Measurements from ENCODE around the gene NFATC1.

NFATC1 gene

DNA sequence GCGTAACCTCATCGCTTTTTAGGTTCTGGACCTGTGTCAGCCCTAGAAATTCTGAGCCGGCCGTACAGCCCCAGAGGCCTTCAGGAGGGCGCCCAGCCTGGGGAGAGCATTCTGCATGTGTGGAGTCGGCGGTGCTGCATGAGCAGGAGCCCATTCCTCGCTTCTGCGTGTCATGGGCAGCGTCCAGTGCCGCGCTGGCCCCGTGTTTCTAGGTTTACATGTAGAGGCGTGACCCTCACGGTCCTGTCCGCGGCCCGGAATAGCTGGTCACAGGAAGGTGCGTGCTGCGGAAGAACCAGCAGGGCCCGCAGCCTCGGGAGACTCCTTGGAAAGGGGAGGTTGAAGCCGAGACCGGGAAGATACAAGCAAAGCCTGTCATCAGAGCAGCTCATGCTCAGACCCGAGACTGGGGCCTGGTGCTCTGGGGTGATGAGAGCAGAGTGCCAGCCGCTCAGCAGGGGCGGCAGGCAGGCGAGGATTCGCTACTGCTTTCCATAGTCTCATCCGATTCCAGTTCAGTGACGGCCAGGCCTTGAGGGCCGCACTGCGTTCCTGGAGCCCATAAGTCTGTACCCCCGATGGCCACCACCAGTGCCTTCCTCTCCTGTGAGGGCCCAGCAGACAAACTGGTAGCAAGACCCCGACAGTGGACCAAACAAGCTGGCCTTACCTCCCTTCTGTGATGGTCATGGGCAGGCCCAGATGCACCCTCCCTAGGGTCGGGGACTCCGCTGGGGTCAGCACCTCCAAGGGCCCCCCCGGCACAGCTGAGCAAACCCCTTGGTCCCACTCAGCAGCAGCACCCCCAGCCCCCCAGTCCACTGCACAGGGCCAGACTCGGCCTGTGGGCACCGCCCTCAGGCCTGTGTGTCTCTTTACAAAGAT is 15.6 kb upstream of the NFATC1 start:
- no peak for DNase-seq (ENCODE audit: low read depth)
- no peak overlapping the region for H3K4me3 ChIP-seq (ENCODE audit: low read depth, low read length)
- TF ChIP-seq, protein P1, sequence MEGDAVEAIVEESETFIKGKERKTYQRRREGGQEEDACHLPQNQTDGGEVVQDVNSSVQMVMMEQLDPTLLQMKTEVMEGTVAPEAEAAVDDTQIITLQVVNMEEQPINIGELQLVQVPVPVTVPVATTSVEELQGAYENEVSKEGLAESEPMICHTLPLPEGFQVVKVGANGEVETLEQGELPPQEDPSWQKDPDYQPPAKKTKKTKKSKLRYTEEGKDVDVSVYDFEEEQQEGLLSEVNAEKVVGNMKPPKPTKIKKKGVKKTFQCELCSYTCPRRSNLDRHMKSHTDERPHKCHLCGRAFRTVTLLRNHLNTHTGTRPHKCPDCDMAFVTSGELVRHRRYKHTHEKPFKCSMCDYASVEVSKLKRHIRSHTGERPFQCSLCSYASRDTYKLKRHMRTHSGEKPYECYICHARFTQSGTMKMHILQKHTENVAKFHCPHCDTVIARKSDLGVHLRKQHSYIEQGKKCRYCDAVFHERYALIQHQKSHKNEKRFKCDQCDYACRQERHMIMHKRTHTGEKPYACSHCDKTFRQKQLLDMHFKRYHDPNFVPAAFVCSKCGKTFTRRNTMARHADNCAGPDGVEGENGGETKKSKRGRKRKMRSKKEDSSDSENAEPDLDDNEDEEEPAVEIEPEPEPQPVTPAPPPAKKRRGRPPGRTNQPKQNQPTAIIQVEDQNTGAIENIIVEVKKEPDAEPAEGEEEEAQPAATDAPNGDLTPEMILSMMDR (IDR thresholded peaks at IDR 0.05; ENCODE audit: control insufficient read depth, extremely low read depth, insufficient read depth), result no peak

DNA sequence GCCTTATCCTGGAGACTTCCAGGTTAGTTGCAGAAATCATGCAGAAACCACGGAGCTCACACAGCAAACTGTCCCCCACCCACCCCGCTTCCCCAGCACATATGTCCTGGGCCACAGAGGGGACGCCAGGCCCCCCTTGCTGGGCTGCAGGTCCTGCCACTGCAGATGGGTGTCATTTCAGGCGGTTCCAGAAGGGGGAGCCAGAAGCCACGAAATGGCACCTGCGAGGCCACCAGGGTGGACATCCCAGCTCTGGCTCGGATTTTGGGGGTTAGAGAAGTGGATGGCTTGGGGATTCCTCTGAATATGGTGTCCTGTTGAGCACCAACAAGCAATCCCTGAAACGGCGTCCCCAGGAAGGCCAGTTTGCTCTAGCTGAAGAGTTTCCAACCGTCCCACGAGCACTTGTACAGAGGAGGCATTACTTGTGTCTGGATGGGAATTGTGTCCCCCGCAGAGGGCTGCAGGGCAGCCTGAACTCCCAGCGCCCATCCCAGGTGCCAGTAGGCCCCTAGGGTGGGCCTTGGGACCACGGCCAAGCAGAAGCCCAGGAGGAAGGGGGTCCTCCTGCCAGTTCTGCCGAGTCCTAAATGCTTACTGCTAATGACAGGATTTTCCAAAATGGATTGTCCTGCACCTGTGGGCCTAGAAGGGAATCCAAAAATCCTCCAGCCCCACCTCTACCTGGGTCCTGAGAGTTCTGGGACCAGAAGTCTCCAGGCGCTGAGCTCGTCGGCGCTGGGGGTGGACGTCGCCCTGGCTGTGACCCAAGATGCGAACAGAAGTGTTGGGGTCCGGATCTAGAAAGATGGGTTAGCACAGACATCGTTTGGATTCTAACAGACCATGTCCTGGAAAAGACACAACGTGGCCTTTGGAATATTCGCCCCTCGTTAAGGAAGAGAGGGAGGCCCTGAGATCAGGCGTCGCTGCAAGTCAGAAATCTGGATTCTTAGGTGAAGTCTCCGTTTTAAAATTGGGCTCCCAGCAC is 14.6 kb upstream of the NFATC1 start:
- no peak overlapping the region for H3K4me3 ChIP-seq (ENCODE audit: low read depth, low read length)
- TF ChIP-seq, protein P1 (IDR thresholded peaks at IDR 0.05; ENCODE audit: control insufficient read depth, extremely low read depth, insufficient read depth), result peak; percentile 91
- DNase-seq (ENCODE audit: low read depth), result no peak

DNA sequence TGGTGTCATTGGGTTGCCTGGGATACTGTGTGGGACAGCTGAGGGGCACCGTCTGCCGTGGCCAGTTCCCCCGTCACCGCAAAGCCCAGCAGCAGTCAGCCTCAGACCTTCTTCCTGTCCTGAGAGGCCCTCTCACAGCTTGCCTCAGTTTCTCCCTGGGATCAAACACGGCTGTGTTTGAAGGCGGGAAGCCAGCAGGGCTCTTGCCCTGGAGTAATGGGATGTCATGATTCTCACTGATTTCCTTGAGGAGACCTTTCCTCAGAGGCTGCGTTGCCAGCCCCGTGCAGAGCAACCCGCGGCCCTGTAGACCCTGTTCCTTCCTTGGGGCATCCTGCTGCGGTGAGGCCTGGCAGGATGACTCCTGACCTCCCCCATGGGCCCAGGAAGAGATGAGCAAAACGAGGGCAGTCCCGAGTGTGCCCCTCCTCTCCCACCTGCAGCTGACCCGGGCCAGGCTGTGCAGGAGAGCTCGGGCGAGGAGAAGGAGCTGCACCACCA is 13.9 kb upstream of the NFATC1 start:
- H3K4me3 ChIP-seq (ENCODE audit: low read depth, low read length), result no peak overlapping the region
- DNase-seq (ENCODE audit: low read depth), result no peak
- TF ChIP-seq, protein P1 (IDR thresholded peaks at IDR 0.05; ENCODE audit: control insufficient read depth, extremely low read depth, insufficient read depth), result no peak

DNA sequence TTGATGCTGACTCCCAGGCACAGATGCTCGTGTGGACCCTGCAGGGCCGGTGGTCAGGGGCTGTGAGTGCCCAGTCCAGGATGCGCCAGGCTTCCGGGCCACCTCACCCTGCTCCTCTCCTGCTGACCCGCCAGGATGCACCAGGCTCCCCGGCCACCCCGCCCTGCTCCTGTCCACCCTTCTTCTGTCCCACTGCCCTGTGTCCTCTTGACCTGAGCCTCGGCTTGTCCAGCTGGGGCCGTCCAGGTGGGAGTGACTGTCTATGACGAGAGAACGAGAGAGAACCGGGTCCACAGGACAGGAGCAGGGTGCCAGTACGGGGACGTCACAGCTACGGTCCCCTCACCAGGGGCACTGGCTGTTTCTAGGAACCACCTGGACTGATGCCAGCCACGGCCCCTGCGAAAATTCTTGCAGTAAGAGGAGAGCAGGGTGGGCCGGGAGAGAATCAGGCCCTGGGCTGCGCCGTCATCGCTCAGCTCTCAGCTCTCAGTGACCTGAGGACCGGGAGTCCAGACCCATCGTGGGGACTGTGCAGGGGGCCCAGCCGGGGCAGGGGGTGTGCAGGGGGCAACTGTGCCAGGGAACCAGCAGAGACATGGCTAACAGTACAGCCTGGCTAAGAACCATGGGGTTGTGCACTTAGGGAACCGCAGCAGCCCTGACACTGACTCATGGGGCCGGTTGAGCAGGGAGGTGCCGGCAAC is 12.9 kb upstream of the NFATC1 start:
- DNase-seq (ENCODE audit: low read depth), result no peak
- TF ChIP-seq, protein P1 (IDR thresholded peaks at IDR 0.05; ENCODE audit: control insufficient read depth, extremely low read depth, insufficient read depth), result no peak
- H3K4me3 ChIP-seq (ENCODE audit: low read depth, low read length), result no peak overlapping the region

DNA sequence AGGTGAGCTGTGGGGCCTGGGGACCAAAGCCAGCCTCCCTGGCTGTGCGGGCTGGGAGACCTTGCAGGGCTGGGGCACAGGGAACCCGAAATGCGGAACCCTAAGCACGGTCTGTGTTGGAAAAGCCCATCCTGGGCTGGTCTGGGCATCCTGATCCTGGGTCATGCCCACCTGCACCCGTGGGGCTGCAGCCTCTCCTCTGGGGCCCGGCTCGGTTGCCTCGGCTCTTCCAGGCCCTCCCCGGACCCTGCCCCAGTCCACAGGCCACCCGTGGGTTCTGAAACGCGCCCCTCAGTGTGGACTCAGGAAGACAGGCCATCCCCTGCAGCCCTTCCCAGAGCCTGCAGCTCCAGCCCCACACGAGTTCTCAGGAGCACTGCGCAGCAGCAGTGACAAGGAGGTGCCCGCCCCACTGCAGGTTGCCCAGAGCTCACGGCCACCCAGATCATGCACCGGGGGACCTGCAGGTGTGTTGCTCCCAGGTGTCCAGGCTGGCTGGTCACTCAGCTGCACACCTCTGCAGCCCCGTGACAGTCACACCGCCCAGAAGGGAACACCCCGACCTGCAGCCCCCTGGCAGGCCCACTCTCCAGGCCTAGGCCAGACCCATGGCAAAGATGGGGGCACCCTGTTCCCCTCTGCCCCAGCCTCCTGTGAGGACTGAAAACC is 12.2 kb upstream of the NFATC1 start:
- DNase-seq (ENCODE audit: low read depth), result no peak
- TF ChIP-seq, protein P1 (IDR thresholded peaks at IDR 0.05; ENCODE audit: control insufficient read depth, extremely low read depth, insufficient read depth), result no peak
- no peak overlapping the region for H3K4me3 ChIP-seq (ENCODE audit: low read depth, low read length)
